ENCODE data around the gene CAMTA1.

Gene CAMTA1

GRCh38 chr1:7640350-7640749, 855.1 kb downstream of the CAMTA1 start:
- Histone ChIP-seq H3K4me2 (no peak overlapping the region), H3K27me3 (no peaks in the 10 kb centered on the region), H3K4me1 (peaks cover 0 to 38% (median 24%) of the 10 kb centered on the region in 10 experiments; a peak in 17 of 20 replicates), H4K20me1 (peaks cover 0 to 6% (median 0%) of the 10 kb centered on the region in 11 experiments; a peak in 1 of 22 replicates), H3K9me3 (replicated peaks in 1 of 11) (peaks cover 0 to 5% (median 0%) of the 10 kb centered on the region in 11 experiments; a peak in 2 of 22 replicates), H3K4me3 (no peak overlapping the region), H3K36me3 (no peaks in the 10 kb centered on the region), H3K9ac (no peak overlapping the region), H3K27ac (no peak overlapping the region)
- TF ChIP-seq Cebpa-rat (IDR thresholded peaks at IDR 0.05) = no peak

GRCh38 chr1:7640920-7641585, 855.8 kb downstream of the CAMTA1 start:
- TF ChIP-seq Cebpa-rat (IDR thresholded peaks at IDR 0.05) = no peak
- Histone ChIP-seq H3K4me1 (peaks cover 0 to 44% (median 31%) of the 10 kb centered on the region in 10 experiments; a peak in 17 of 20 replicates), H3K27ac (no peak overlapping the region), H3K27me3 (no peaks in the 10 kb centered on the region), H3K9me3 (replicated peaks in 1 of 11) (peaks cover 0 to 5% (median 0%) of the 10 kb centered on the region in 11 experiments; a peak in 2 of 22 replicates), H4K20me1 (peaks cover 0 to 6% (median 0%) of the 10 kb centered on the region in 11 experiments; a peak in 1 of 22 replicates), H3K9ac (no peak overlapping the region), H3K4me2 (no peak overlapping the region), H3K4me3 (no peak overlapping the region), H3K36me3 (no peaks in the 10 kb centered on the region)

GRCh38 chr1:7641587-7642417, 856.5 kb downstream of the CAMTA1 start:
- peaks cover 0 to 6% (median 0%) of the 10 kb centered on the region in 11 experiments; a peak in 1 of 22 replicates for H4K20me1 ChIP-seq
- no peak overlapping the region for H3K4me3 ChIP-seq
- H3K36me3 ChIP-seq = no peaks in the 10 kb centered on the region
- H3K4me2 ChIP-seq = peak overlapping the region in 9 of 11 experiments; percentile 6 to 57 (median 46); a peak in 14 of 22 replicates
- H3K27me3 ChIP-seq = no peaks in the 10 kb centered on the region
- no peak overlapping the region for H3K27ac ChIP-seq
- H3K9me3 ChIP-seq (replicated peaks in 1 of 11) = peaks cover 0 to 5% (median 0%) of the 10 kb centered on the region in 11 experiments; a peak in 2 of 22 replicates
- no peak overlapping the region for H3K9ac ChIP-seq
- no peak for TF ChIP-seq Cebpa-rat (IDR thresholded peaks at IDR 0.05)
- H3K4me1 ChIP-seq = peaks cover 0 to 47% (median 34%) of the 10 kb centered on the region in 10 experiments; a peak in 17 of 20 replicates

DNA sequence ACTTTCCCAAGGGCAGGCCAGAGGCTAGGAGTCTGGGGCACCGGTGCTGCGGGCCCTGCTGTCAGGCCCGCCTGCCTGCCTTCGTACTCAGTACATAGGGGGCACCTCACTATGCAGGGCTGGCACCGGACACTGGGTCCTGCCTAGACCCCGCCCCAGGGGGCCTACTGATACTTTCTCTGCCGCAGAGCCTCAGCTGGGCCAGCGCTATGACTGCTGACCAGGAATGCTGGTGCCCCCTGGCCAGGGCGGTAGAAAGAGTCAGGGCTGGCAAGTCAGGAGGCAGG, 857.1 kb downstream of the CAMTA1 start:
- Histone ChIP-seq H3K9ac (no peak overlapping the region), H3K4me2 (peak overlapping the region in 9 of 11 experiments; percentile 34 to 62 (median 47); a peak in 16 of 22 replicates), H3K4me1 (peaks cover 0 to 51% (median 37%) of the 10 kb centered on the region in 10 experiments; a peak in 17 of 20 replicates), H3K27me3 (no peaks in the 10 kb centered on the region), H3K9me3 (replicated peaks in 1 of 11) (peaks cover 0 to 5% (median 0%) of the 10 kb centered on the region in 11 experiments; a peak in 2 of 22 replicates), H3K27ac (no peak overlapping the region), H4K20me1 (0 out of 22 replicates have a peak, but pooled peaks cover 0 to 6% (median 0%) of the 10 kb centered on the region in 11 experiments), H3K36me3 (no peaks in the 10 kb centered on the region), H3K4me3 (no peak overlapping the region)
- no peak for TF ChIP-seq Cebpa-rat (IDR thresholded peaks at IDR 0.05)

GRCh38 chr1:7642781-7643529, 857.7 kb downstream of the CAMTA1 start:
- Histone ChIP-seq H3K36me3 (no peaks in the 10 kb centered on the region), H3K9ac (peak overlapping the region in 3 of 11 experiments; percentile 14 to 15 (median 15); a peak in 1 of 22 replicates), H3K9me3 (replicated peaks in 1 of 11) (peaks cover 0 to 5% (median 0%) of the 10 kb centered on the region in 11 experiments; a peak in 2 of 22 replicates), H3K4me1 (peaks cover 0 to 57% (median 40%) of the 10 kb centered on the region in 10 experiments; a peak in 17 of 20 replicates), H3K4me3 (no peak overlapping the region), H3K27ac (peak overlapping the region in 2 of 11 experiments; percentile 13 to 19; a peak in 1 of 22 replicates), H3K27me3 (no peaks in the 10 kb centered on the region), H4K20me1 (0 out of 22 replicates have a peak, but pooled peaks cover 0 to 6% (median 0%) of the 10 kb centered on the region in 11 experiments), H3K4me2 (peak overlapping the region in 9 of 11 experiments; percentile 34 to 62 (median 47); a peak in 18 of 22 replicates)
- no peak for TF ChIP-seq Cebpa-rat (IDR thresholded peaks at IDR 0.05)

GRCh38 chr1:7643530-7643929, 858.3 kb downstream of the CAMTA1 start:
- peaks cover 3 to 63% (median 46%) of the 10 kb centered on the region in 10 experiments for H3K4me1 ChIP-seq
- H3K9ac ChIP-seq = peak overlapping the region in 1 of 11 experiments; percentile 14; a peak in 1 of 22 replicates
- H3K36me3 ChIP-seq = no peaks in the 10 kb centered on the region
- peaks cover 0 to 5% (median 0%) of the 10 kb centered on the region in 11 experiments; a peak in 2 of 22 replicates for H3K9me3 ChIP-seq (replicated peaks in 1 of 11)
- H3K4me2 ChIP-seq = peak overlapping the region in 9 of 11 experiments; percentile 34 to 62 (median 47); a peak in 17 of 22 replicates
- no peak for TF ChIP-seq Cebpa-rat (IDR thresholded peaks at IDR 0.05)
- H3K27me3 ChIP-seq = no peaks in the 10 kb centered on the region
- peak overlapping the region in 2 of 11 experiments; percentile 13 to 19; a peak in 1 of 22 replicates for H3K27ac ChIP-seq
- H4K20me1 ChIP-seq = 0 out of 22 replicates have a peak, but pooled peaks cover 0 to 6% (median 0%) of the 10 kb centered on the region in 11 experiments
- H3K4me3 ChIP-seq = no peak overlapping the region

GRCh38 chr1:7644086-7644485, 858.8 kb downstream of the CAMTA1 start:
- TF ChIP-seq Cebpa-rat (IDR thresholded peaks at IDR 0.05) = no peak
- H3K4me1 ChIP-seq = peaks cover 8 to 68% (median 52%) of the 10 kb centered on the region in 10 experiments
- 0 out of 22 replicates have a peak, but pooled peaks cover 0 to 6% (median 0%) of the 10 kb centered on the region in 11 experiments for H4K20me1 ChIP-seq
- H3K4me3 ChIP-seq = no peak overlapping the region
- H3K36me3 ChIP-seq = no peaks in the 10 kb centered on the region
- no peak overlapping the region for H3K9ac ChIP-seq
- H3K27ac ChIP-seq = no peak overlapping the region
- no peak overlapping the region for H3K4me2 ChIP-seq
- H3K9me3 ChIP-seq (replicated peaks in 1 of 11) = peaks cover 0 to 5% (median 0%) of the 10 kb centered on the region in 11 experiments; a peak in 2 of 22 replicates
- no peaks in the 10 kb centered on the region for H3K27me3 ChIP-seq

All from BLaER1 treated with 17β-estradiol and CSF1 and Interleukin-3, amounts not matched to agents 10 nM and 100 nM (cell line).